ENCODE data around the gene GTPBP1. TPM values are rescaled to one million over a fixed set of nuclear protein-coding genes. Genes with fewer than 3 reads are reported as not detected.
A peak's percentile ranks its signal among the peaks of the same experiment; 100 is the strongest.

GTPBP1 gene
- total and polyA plus RNA-seq, 7 donors = 15.0 to 59.1 (median 26.8) TPM

GRCh38 chr22:38754751-38755154, 49.0 kb downstream of the GTPBP1 start:
- Histone ChIP-seq H3K9me3 (no peaks in the 10 kb centered on the region), H3K27me3 (no peaks in the 10 kb centered on the region), H3K27ac (peak overlapping the region; percentile 97 to 98 (median 98)), H3K4me3 (peak overlapping the region; percentile 68 to 87 (median 82)), H3K4me1 (peaks cover 0 to 34% (median 19%) of the 10 kb centered on the region in 4 donors), H3K36me3 (peaks cover 29 to 32% (median 31%) of the 10 kb centered on the region in 4 donors)
- intact Hi-C loops (cut with DNase I) = loop anchor here (2.0 to 5.0 kb wide), 4 partner anchors 20 to 88 kb away; partner anchors contain the start of genes DNAL4, JOSD1 and NPTXR
- WGBS, 2 donors = 5 to 7% methylated on average over 12 of the region's 12 CpGs
- peak; percentile 80 for DNase-seq
- no peak for TF ChIP-seq EP300 (IDR thresholded peaks at IDR 0.05)
- TF ChIP-seq POLR2A (IDR thresholded peaks at IDR 0.05) = no peak
- TF ChIP-seq CTCF (IDR thresholded peaks at IDR 0.05) = no peak
- no peak for TF ChIP-seq POLR2AphosphoS5 (IDR thresholded peaks at IDR 0.05)

- H3K27ac ChIP-seq = peak overlapping the region; percentile 97 to 98 (median 98)
- peak; percentile 96 for DNase-seq
- peak in 1 of 4 donors; percentile 43 for TF ChIP-seq EP300 (IDR thresholded peaks at IDR 0.05)
- TF ChIP-seq CTCF (IDR thresholded peaks at IDR 0.05) = no peak
- TF ChIP-seq POLR2AphosphoS5 (IDR thresholded peaks at IDR 0.05) = peak; percentile 82 to 89 (median 86)
- peak in 1 of 2 donors; percentile 82 for TF ChIP-seq POLR2A (IDR thresholded peaks at IDR 0.05)
- peaks cover 0 to 34% (median 19%) of the 10 kb centered on the region in 4 donors for H3K4me1 ChIP-seq
- H3K36me3 ChIP-seq = peaks cover 23 to 26% (median 26%) of the 10 kb centered on the region in 4 donors
- 0% methylated on average over 74 of the region's 74 CpGs for WGBS, 2 donors
- no peaks in the 10 kb centered on the region for H3K9me3 ChIP-seq
- H3K27me3 ChIP-seq = no peaks in the 10 kb centered on the region
- peak overlapping the region; percentile 68 to 87 (median 82) for H3K4me3 ChIP-seq
- intact Hi-C loops (cut with DNase I) = loop anchor here (2.0 to 5.0 kb wide), 4 partner anchors 21 to 87 kb away; partner anchors contain the start of genes DNAL4, JOSD1 and NPTXR
Observed at GRCh38 chr22:38755155-38755910, 49.6 kb downstream of the GTPBP1 start.

GRCh38 chr22:38755911-38756532, 50.3 kb downstream of the GTPBP1 start, which contains the start of gene SUN2:
TSS of gene SUN2 (minus strand) at chr22:38755998. CDS start at chr22:38752628, 3,370 bp downstream.
- peak within 1 kb of the TSS; percentile 68 to 87 (median 82) for H3K4me3 ChIP-seq
- H3K27ac ChIP-seq = peak within 1 kb of the TSS; percentile 97 to 98 (median 98)
- peaks cover 0 to 31% (median 19%) of the 10 kb centered on the region in 4 donors for H3K4me1 ChIP-seq
- peaks cover 16 to 19% (median 19%) of the 10 kb centered on the region in 4 donors for H3K36me3 ChIP-seq
- DNase-seq = peak; percentile 97
- no peak for TF ChIP-seq EP300 (IDR thresholded peaks at IDR 0.05)
- TF ChIP-seq POLR2A (IDR thresholded peaks at IDR 0.05) = peak; percentile 6 to 19
- TF ChIP-seq CTCF (IDR thresholded peaks at IDR 0.05) = no peak
- peak; percentile 40 to 75 (median 70) for TF ChIP-seq POLR2AphosphoS5 (IDR thresholded peaks at IDR 0.05)
- intact Hi-C loops (cut with DNase I) = loop anchor here (2.0 to 5.0 kb wide), 4 partner anchors 21 to 86 kb away; partner anchors contain the start of genes DNAL4, JOSD1 and NPTXR
- no peaks in the 10 kb centered on the region for H3K9me3 ChIP-seq
- WGBS, 2 donors = 0 to 1% methylated on average over 68 of the region's 68 CpGs
- no peaks in the 10 kb centered on the region for H3K27me3 ChIP-seq

GRCh38 chr22:38756711-38757463, 51.1 kb downstream of the GTPBP1 start:
- 39 to 50% methylated on average over 17 of the region's 17 CpGs for WGBS, 2 donors
- H3K4me3 ChIP-seq = peak overlapping the region in 2 of 4 donors; percentile 84 to 87
- no peak for DNase-seq
- TF ChIP-seq EP300 (IDR thresholded peaks at IDR 0.05) = no peak
- TF ChIP-seq POLR2AphosphoS5 (IDR thresholded peaks at IDR 0.05) = no peak
- peak overlapping the region; percentile 97 to 98 (median 98) for H3K27ac ChIP-seq
- no peaks in the 10 kb centered on the region for H3K9me3 ChIP-seq
- no peaks in the 10 kb centered on the region for H3K27me3 ChIP-seq
- peaks cover 7 to 10% (median 10%) of the 10 kb centered on the region in 4 donors for H3K36me3 ChIP-seq
- peaks cover 0 to 24% (median 17%) of the 10 kb centered on the region in 4 donors for H3K4me1 ChIP-seq
- intact Hi-C loops (cut with DNase I) = loop anchor here (5.0 kb wide), 2 partner anchors 35 to 85 kb away; partner anchors contain the start of genes DNAL4 and NPTXR
